Osteoblast (primary cell): Measurements from ENCODE around the gene ATP6V0E1. TPM values are rescaled to one million over a fixed set of nuclear protein-coding genes. Genes with fewer than 3 reads are reported as not detected.
"Not testable (repeated sequence)": the region's sequence is repeated elsewhere in the genome, so short reads cannot be mapped to it uniquely, and the experiment has no call there.

Experiments used
- DNase-seq: peaks from one replicate; pipeline ENCODE4 v3.0.0; 2011; ENCODE audit warnings: low spot score, mixed read lengths; ENCODE audit not compliant: insufficient read length; ENCODE audit errors: missing footprints
- H2AFZ ChIP-seq: 2 replicates; pipeline ENCODE4 v1.6.0; 2011; ENCODE audit warnings: mild to moderate bottlenecking, low read length
- H3K27ac ChIP-seq: 2 replicates; pipeline ENCODE4 v1.5.1; 2011; ENCODE audit warnings: mild to moderate bottlenecking, low read depth, low read length, moderate library complexity
- H3K27me3 ChIP-seq: 2 replicates; pipeline ENCODE4 v1.6.0; 2012; ENCODE audit warnings: mild to moderate bottlenecking, control low read depth, inconsistent platforms, low read length, moderate library complexity; ENCODE audit not compliant: insufficient read depth
- H3K36me3 ChIP-seq: 2 replicates; pipeline ENCODE4 v1.5.1; 2011; ENCODE audit warnings: mild to moderate bottlenecking, low read length, control low read depth, moderate library complexity; ENCODE audit not compliant: insufficient read depth
- H3K4me1 ChIP-seq: 2 replicates; pipeline ENCODE4 v1.5.1; 2011; ENCODE audit warnings: mild to moderate bottlenecking, low read length, control low read depth, moderate library complexity; ENCODE audit not compliant: insufficient read depth
- H3K4me2 ChIP-seq: 2 replicates; pipeline ENCODE4 v1.6.0; 2011; ENCODE audit warnings: mild to moderate bottlenecking, low read length; ENCODE audit not compliant: insufficient read depth
- H3K4me3 ChIP-seq: fragments of 200-600 bp; sonication (generic); 3 replicates; pipeline ENCODE4 v1.5.1; 2012; ENCODE audit warnings: mild to moderate bottlenecking, low read length, inconsistent platforms; ENCODE audit not compliant: insufficient read depth
- H3K79me2 ChIP-seq: 2 replicates; pipeline ENCODE4 v1.6.0; 2012; ENCODE audit warnings: mild to moderate bottlenecking, low read length, control low read depth, inconsistent platforms; ENCODE audit not compliant: insufficient read depth
- H3K9me3 ChIP-seq: 2 replicates; pipeline ENCODE4 v1.5.1; 2011; ENCODE audit warnings: low read depth, low read length, control low read depth
- H4K20me1 ChIP-seq: 2 replicates; pipeline ENCODE4 v1.6.0; 2012; ENCODE audit warnings: mild to moderate bottlenecking, low read length, control low read depth; ENCODE audit not compliant: insufficient read depth
- CTCF ChIP-seq: IDR thresholded peaks from 2 replicates; pipeline ENCODE4 v1.5.1; 2011; ENCODE audit warnings: mild to moderate bottlenecking, low read depth, low read length, moderate library complexity; ENCODE audit errors: extremely low read depth
- total RNA-seq: library from RNA; depleted of rRNA; stranded (reverse); fragments of >200 nt; gene quantifications from 2 replicates; pipeline ENCODE4 v1.2.3, GENCODE V29; 2012

ATP6V0E1 gene
- total RNA-seq, 1 donor, result 177 TPM

- no peak for DNase-seq
- Histone ChIP-seq H3K27me3 (no peaks in the 10 kb centered on the region), H3K4me2 (no peak overlapping the region), H3K9me3 (no peaks in the 10 kb centered on the region), H2AFZ (no peak overlapping the region), H3K27ac (no peak overlapping the region), H3K79me2 (peaks cover 5% of the 10 kb centered on the region), H3K4me1 (peaks cover 7% of the 10 kb centered on the region), H3K36me3 (peaks cover 10% of the 10 kb centered on the region), H3K4me3 (no peak overlapping the region), H4K20me1 (peaks cover 3% of the 10 kb centered on the region)
- no peak for TF ChIP-seq CTCF
Measured at GRCh38 chr5:173039964-173040363, 56.4 kb downstream of the ATP6V0E1 start.

GRCh38 chr5:173041881-173042762, 58.6 kb downstream of the ATP6V0E1 start:
- H4K20me1 ChIP-seq, result no peaks in the 10 kb centered on the region
- H3K27me3 ChIP-seq, result no peaks in the 10 kb centered on the region
- H3K4me3 ChIP-seq, result no peak overlapping the region
- H3K36me3 ChIP-seq, result no peaks in the 10 kb centered on the region
- no peak for DNase-seq
- no peaks in the 10 kb centered on the region for H3K79me2 ChIP-seq
- no peaks in the 10 kb centered on the region for H3K4me1 ChIP-seq
- H2AFZ ChIP-seq, result no peak overlapping the region
- H3K9me3 ChIP-seq, result no peaks in the 10 kb centered on the region
- no peak for TF ChIP-seq CTCF
- no peak overlapping the region for H3K4me2 ChIP-seq
- no peak overlapping the region for H3K27ac ChIP-seq

- H3K36me3 ChIP-seq, result no peaks in the 10 kb centered on the region
- H4K20me1 ChIP-seq, result no peaks in the 10 kb centered on the region
- H3K9me3 ChIP-seq, result no peaks in the 10 kb centered on the region
- no peak overlapping the region for H3K4me2 ChIP-seq
- no peaks in the 10 kb centered on the region for H3K79me2 ChIP-seq
- H3K27ac ChIP-seq, result no peak overlapping the region
- TF ChIP-seq CTCF, result no peak
- no peak for DNase-seq
- no peaks in the 10 kb centered on the region for H3K27me3 ChIP-seq
- no peak overlapping the region for H2AFZ ChIP-seq
- H3K4me1 ChIP-seq, result no peaks in the 10 kb centered on the region
- H3K4me3 ChIP-seq, result no peak overlapping the region
Measured at GRCh38 chr5:173042763-173043107, 59.2 kb downstream of the ATP6V0E1 start.

- H3K4me1 ChIP-seq, result peaks cover 3% of the 10 kb centered on the region
- DNase-seq, result no peak
- H3K27me3 ChIP-seq, result no peaks in the 10 kb centered on the region
- no peaks in the 10 kb centered on the region for H3K36me3 ChIP-seq
- no peaks in the 10 kb centered on the region for H3K79me2 ChIP-seq
- H4K20me1 ChIP-seq, result no peaks in the 10 kb centered on the region
- no peak overlapping the region for H3K27ac ChIP-seq
- no peak for TF ChIP-seq CTCF
- H2AFZ ChIP-seq, result no peak overlapping the region
- H3K9me3 ChIP-seq, result no peaks in the 10 kb centered on the region
- no peak overlapping the region for H3K4me3 ChIP-seq
- no peak overlapping the region for H3K4me2 ChIP-seq
Measured at GRCh38 chr5:173045474-173045873, 61.9 kb downstream of the ATP6V0E1 start.

GRCh38 chr5:173047096-173047837, 63.7 kb downstream of the ATP6V0E1 start:
- DNase-seq, result peak; percentile 80
- peaks cover 16% of the 10 kb centered on the region for H3K4me1 ChIP-seq
- not testable (repeated sequence) for H2AFZ ChIP-seq, H3K9me3 ChIP-seq, H3K4me3 ChIP-seq, H3K4me2 ChIP-seq, H4K20me1 ChIP-seq, H3K36me3 ChIP-seq, H3K79me2 ChIP-seq, H3K27me3 ChIP-seq, H3K27ac ChIP-seq
